Cardiac atrium fibroblast (primary cell): ENCODE results near the gene CRNN. TPM values are rescaled to one million over a fixed set of nuclear protein-coding genes. Genes with fewer than 3 reads are reported as not detected.

Source experiments
- total RNA-seq: library from RNA; depleted of rRNA; stranded (reverse); fragments of >200 nt; gene quantifications from 2 replicates; pipeline ENCODE4 v1.2.3, GENCODE V29; 2015

CRNN gene
- total RNA-seq, result not detected in 2 replicates

DNA sequence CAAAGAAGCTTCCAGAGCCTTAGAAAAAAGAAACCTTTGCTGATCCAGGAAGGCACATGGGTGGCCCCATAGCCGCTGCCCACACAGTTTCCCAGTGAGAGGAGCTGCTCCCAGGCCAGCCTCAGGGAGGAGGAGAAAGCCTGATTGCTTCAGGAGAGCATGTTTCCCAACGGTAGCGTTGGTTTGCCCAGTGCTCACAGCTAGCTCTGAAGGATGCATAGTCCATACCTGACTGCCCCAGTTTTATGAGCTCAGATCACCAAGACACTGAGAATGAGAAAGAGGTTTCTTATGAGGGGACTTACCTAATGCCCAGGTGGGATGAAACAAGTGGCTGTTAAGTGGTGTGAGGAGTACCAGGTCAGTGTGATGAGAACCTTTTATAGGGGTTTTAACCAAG, at the start of gene CRNN:
Gene CRNN (minus strand): TSS at position 355 of the 400 bp plus-strand sequence. CDS start 2,030 bp downstream, outside the sequence.

DNA sequence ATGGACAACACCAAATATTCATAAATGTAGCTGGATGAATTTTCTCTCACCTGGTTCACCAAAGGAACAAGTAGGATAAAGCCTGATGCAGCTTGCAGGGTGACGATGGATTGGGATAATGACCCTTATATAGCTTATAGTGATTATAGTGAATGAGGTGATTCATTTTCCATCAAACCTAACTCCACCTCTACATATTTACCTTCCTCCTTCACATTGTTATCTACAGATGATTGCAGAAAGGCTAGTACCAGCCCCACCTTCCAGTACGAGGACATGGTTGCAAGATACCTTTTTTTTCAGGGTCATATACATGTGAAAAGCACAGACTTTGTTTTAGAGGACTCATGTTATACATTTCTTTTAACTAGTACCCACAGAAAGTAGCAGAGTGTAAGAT, 54.2 kb downstream of the CRNN start, which contains the start of gene FLG2:
Gene FLG2 (minus strand): TSS at position 101 of the 400 bp plus-strand sequence. CDS start 1,122 bp downstream, outside the sequence.

Other genes with a start within 250 kb of the CRNN start
- not detected in 2 replicates for gene HRNR, start 190.1 kb downstream of the CRNN start, total RNA-seq
- gene FLG, start 89.0 kb downstream of the CRNN start, total RNA-seq, result not detected in 2 replicates
- not detected in 2 replicates for gene FLG2, start 54.3 kb downstream of the CRNN start, total RNA-seq
- gene LCE5A, start 96.5 kb upstream of the CRNN start, total RNA-seq, result not detected in 2 replicates
- gene CRCT1, start 100.2 kb upstream of the CRNN start, total RNA-seq, result not detected in 2 replicates
- not detected in 2 replicates for gene LCE3E, start 152.5 kb upstream of the CRNN start, total RNA-seq
- not detected in 2 replicates for gene LCE3D, start 166.3 kb upstream of the CRNN start, total RNA-seq
- not detected in 2 replicates for gene LCE3C, start 186.0 kb upstream of the CRNN start, total RNA-seq
- not detected in 2 replicates for gene LCE3B, start 199.5 kb upstream of the CRNN start, total RNA-seq
- not detected in 2 replicates for gene LCE3A, start 208.8 kb upstream of the CRNN start, total RNA-seq
- gene LCE2D, start 249.1 kb upstream of the CRNN start, total RNA-seq, result not detected in 2 replicates